HUES48 (cell line): Measurements from ENCODE around the gene TP53AIP1.

Experiments used
- H3K27ac ChIP-seq: one replicate; pipeline ENCODE4 v1.7.0; 2013; ENCODE audit warnings: low read depth, low read length, inconsistent platforms
- H3K27me3 ChIP-seq: 2 replicates; pipeline ENCODE4 v1.6.1; 2013; ENCODE audit warnings: mild to moderate bottlenecking, low read length; ENCODE audit not compliant: control insufficient read depth, insufficient read depth
- H3K36me3 ChIP-seq: 2 replicates; pipeline ENCODE4 v1.6.1; 2013; ENCODE audit warnings: low read length; ENCODE audit not compliant: control insufficient read depth, insufficient read depth
- H3K4me1 ChIP-seq: 2 replicates; pipeline ENCODE4 v1.6.1; 2013; ENCODE audit warnings: mild to moderate bottlenecking, low read length; ENCODE audit not compliant: control insufficient read depth, insufficient read depth
- H3K4me3 ChIP-seq: 2 replicates; pipeline ENCODE4 v1.5.1; 2013; ENCODE audit warnings: mild to moderate bottlenecking, low read depth, low read length
- H3K9ac ChIP-seq: 2 replicates; pipeline ENCODE4 v1.6.1; 2013; ENCODE audit warnings: mild to moderate bottlenecking, low read depth, low read length, moderate library complexity
- H3K9me3 ChIP-seq: 2 replicates; pipeline ENCODE4 v1.6.1; 2013; ENCODE audit warnings: low read length; ENCODE audit not compliant: control insufficient read depth, insufficient read depth

The TP53AIP1 gene

GRCh38 chr11:128915149-128915521, 27.5 kb downstream of the TP53AIP1 start:
- H3K4me3 ChIP-seq: no peak overlapping the region
- no peak overlapping the region for H3K27ac ChIP-seq
- no peak overlapping the region for H3K9ac ChIP-seq
- no peaks in the 10 kb centered on the region for H3K4me1 ChIP-seq
- H3K27me3 ChIP-seq: no peaks in the 10 kb centered on the region; the same call in 1 of the 2 replicates
- H3K36me3 ChIP-seq: no peaks in the 10 kb centered on the region
- H3K9me3 ChIP-seq: no peaks in the 10 kb centered on the region

- H3K9ac ChIP-seq: no peak overlapping the region
- no peak overlapping the region for H3K4me3 ChIP-seq
- no peak overlapping the region for H3K27ac ChIP-seq
- no peaks in the 10 kb centered on the region for H3K9me3 ChIP-seq
- H3K27me3 ChIP-seq: no peaks in the 10 kb centered on the region; the same call in 1 of the 2 replicates
- H3K36me3 ChIP-seq: no peaks in the 10 kb centered on the region
- H3K4me1 ChIP-seq: no peaks in the 10 kb centered on the region
These were observed 28.2 kb downstream of the TP53AIP1 start for GRCh38 chr11:128914216-128915148.

GRCh38 chr11:128913806-128914205, 28.9 kb downstream of the TP53AIP1 start:
- H3K4me1 ChIP-seq: no peaks in the 10 kb centered on the region
- no peak overlapping the region for H3K4me3 ChIP-seq
- no peak overlapping the region for H3K27ac ChIP-seq
- H3K36me3 ChIP-seq: no peaks in the 10 kb centered on the region
- H3K27me3 ChIP-seq: peaks cover 3% of the 10 kb centered on the region
- H3K9me3 ChIP-seq: no peaks in the 10 kb centered on the region
- no peak overlapping the region for H3K9ac ChIP-seq

- H3K36me3 ChIP-seq: no peaks in the 10 kb centered on the region
- H3K4me1 ChIP-seq: no peaks in the 10 kb centered on the region
- H3K27me3 ChIP-seq: peaks cover 15% of the 10 kb centered on the region
- H3K27ac ChIP-seq: no peak overlapping the region
- no peak overlapping the region for H3K9ac ChIP-seq
- no peaks in the 10 kb centered on the region for H3K9me3 ChIP-seq
- H3K4me3 ChIP-seq: no peak overlapping the region
These were observed 31.0 kb downstream of the TP53AIP1 start for GRCh38 chr11:128911701-128912100.

- H3K4me1 ChIP-seq: no peaks in the 10 kb centered on the region
- H3K27ac ChIP-seq: no peak overlapping the region
- H3K36me3 ChIP-seq: no peaks in the 10 kb centered on the region
- H3K27me3 ChIP-seq: peaks cover 20% of the 10 kb centered on the region
- no peak overlapping the region for H3K9ac ChIP-seq
- no peak overlapping the region for H3K4me3 ChIP-seq
- H3K9me3 ChIP-seq: no peaks in the 10 kb centered on the region
These were observed 31.4 kb downstream of the TP53AIP1 start for GRCh38 chr11:128911239-128911638.

GRCh38 chr11:128910576-128910975, 32.1 kb downstream of the TP53AIP1 start:
- Histone ChIP-seq H3K9me3 (no peaks in the 10 kb centered on the region), H3K9ac (no peak overlapping the region), H3K27ac (no peak overlapping the region), H3K4me1 (no peaks in the 10 kb centered on the region), H3K36me3 (no peaks in the 10 kb centered on the region), H3K27me3 (peaks cover 22% of the 10 kb centered on the region), H3K4me3 (no peak overlapping the region)

GRCh38 chr11:128909438-128910125, 33.1 kb downstream of the TP53AIP1 start:
- no peak overlapping the region for H3K27ac ChIP-seq
- no peak overlapping the region for H3K9ac ChIP-seq
- no peaks in the 10 kb centered on the region for H3K36me3 ChIP-seq
- no peaks in the 10 kb centered on the region for H3K9me3 ChIP-seq
- H3K4me1 ChIP-seq: peaks cover 3% of the 10 kb centered on the region; the same call in 1 of the 2 replicates
- peaks cover 30% of the 10 kb centered on the region for H3K27me3 ChIP-seq
- no peak overlapping the region for H3K4me3 ChIP-seq

GRCh38 chr11:128908391-128909246, 34.1 kb downstream of the TP53AIP1 start:
- Histone ChIP-seq H3K4me1 (peaks cover 12% of the 10 kb centered on the region; the same call in 1 of the 2 replicates), H3K27ac (no peak overlapping the region), H3K9ac (no peak overlapping the region), H3K9me3 (no peaks in the 10 kb centered on the region), H3K36me3 (no peaks in the 10 kb centered on the region), H3K27me3 (peaks cover 39% of the 10 kb centered on the region), H3K4me3 (no peak overlapping the region)

- Histone ChIP-seq H3K36me3 (no peaks in the 10 kb centered on the region), H3K4me3 (no peak overlapping the region), H3K4me1 (peaks cover 22% of the 10 kb centered on the region), H3K27me3 (peaks cover 50% of the 10 kb centered on the region), H3K9ac (no peak overlapping the region), H3K27ac (no peak overlapping the region), H3K9me3 (no peaks in the 10 kb centered on the region)
These were observed 35.1 kb downstream of the TP53AIP1 start for GRCh38 chr11:128907585-128907984.

- Histone ChIP-seq H3K9ac (no peak overlapping the region), H3K27me3 (peaks cover 61% of the 10 kb centered on the region), H3K9me3 (no peaks in the 10 kb centered on the region), H3K4me1 (peaks cover 34% of the 10 kb centered on the region), H3K36me3 (no peaks in the 10 kb centered on the region), H3K27ac (no peak overlapping the region), H3K4me3 (no peak overlapping the region)
These were observed 36.3 kb downstream of the TP53AIP1 start for GRCh38 chr11:128906185-128907050.
